HL-60 (cell line): Measurements from ENCODE around the gene NFE2L2.

Source experiments
- CTCF ChIP-seq: IDR thresholded peaks from one replicate; pipeline ENCODE4 v1.5.1; 2011; ENCODE audit warnings: low read length, control low read depth, inconsistent platforms; ENCODE audit not compliant: insufficient read depth
- POLR2AphosphoS5 ChIP-seq: IDR thresholded peaks from 2 replicates; pipeline ENCODE4 v1.6.1; 2012; ENCODE audit warnings: low read depth
- SPI1 ChIP-seq: IDR thresholded peaks from 2 replicates; pipeline ENCODE4 v1.6.1; 2012; ENCODE audit warnings: low read depth, mild to moderate bottlenecking, borderline replicate concordance

DNA sequence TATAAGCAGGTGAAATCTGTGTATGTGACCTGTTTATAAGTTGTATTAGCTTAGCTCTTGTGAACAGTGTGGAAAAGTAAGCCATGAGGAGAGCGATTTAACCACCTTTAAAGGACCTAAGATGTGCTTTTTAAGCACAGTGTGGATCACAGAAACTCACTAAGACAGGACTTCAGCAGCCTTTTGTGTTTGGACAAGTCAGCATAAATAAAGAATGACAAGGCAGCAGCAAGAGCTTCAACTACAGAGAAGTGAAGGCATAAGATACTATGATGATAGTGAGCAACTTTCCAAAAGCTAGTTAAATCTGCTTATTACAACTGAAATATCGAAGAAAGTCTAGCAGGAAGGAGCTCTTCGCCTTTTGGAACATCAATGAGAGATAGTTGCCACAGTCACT, 43.0 kb downstream of the NFE2L2 start:
- TF ChIP-seq SPI1 (no peak), CTCF (no peak), POLR2AphosphoS5 (no peak)
